Measurements from ENCODE around the gene TBCK.

- TF ChIP-seq, protein P1, sequence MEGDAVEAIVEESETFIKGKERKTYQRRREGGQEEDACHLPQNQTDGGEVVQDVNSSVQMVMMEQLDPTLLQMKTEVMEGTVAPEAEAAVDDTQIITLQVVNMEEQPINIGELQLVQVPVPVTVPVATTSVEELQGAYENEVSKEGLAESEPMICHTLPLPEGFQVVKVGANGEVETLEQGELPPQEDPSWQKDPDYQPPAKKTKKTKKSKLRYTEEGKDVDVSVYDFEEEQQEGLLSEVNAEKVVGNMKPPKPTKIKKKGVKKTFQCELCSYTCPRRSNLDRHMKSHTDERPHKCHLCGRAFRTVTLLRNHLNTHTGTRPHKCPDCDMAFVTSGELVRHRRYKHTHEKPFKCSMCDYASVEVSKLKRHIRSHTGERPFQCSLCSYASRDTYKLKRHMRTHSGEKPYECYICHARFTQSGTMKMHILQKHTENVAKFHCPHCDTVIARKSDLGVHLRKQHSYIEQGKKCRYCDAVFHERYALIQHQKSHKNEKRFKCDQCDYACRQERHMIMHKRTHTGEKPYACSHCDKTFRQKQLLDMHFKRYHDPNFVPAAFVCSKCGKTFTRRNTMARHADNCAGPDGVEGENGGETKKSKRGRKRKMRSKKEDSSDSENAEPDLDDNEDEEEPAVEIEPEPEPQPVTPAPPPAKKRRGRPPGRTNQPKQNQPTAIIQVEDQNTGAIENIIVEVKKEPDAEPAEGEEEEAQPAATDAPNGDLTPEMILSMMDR (IDR thresholded peaks at IDR 0.05; ENCODE audit: low read length): no peak
- TF ChIP-seq EZH2 (IDR thresholded peaks at IDR 0.05; ENCODE audit: borderline replicate concordance, low read length): no peak
These were observed 220.6 kb downstream of the TBCK start for GRCh38 chr4:106095408-106095807.
